Astrocyte of the spinal cord (primary cell): ENCODE data around the gene HK1.
"Not testable (repeated sequence)": the region's sequence is repeated elsewhere in the genome, so short reads cannot be mapped to it uniquely, and the experiment has no call there.

Experiments
- DNase-seq: peaks from one replicate; pipeline ENCODE4 v3.0.0; 2011; ENCODE audit warnings: low read depth, low spot score
- H3K4me3 ChIP-seq: 2 replicates; pipeline ENCODE4 v1.5.1; 2011; ENCODE audit warnings: low read depth, mild to moderate bottlenecking, low read length, moderate library complexity
- CTCF ChIP-seq: IDR thresholded peaks from 2 replicates; pipeline ENCODE4 v1.5.1; 2012; ENCODE audit warnings: low read depth, mild to moderate bottlenecking, low read length, inconsistent platforms
- in situ Hi-C: cut with HindIII; loops from 2 replicates; pipeline ENCODE4 v1.10.0; 2017; ENCODE audit warnings: low sequenced_read_pairs

HK1 gene

DNA sequence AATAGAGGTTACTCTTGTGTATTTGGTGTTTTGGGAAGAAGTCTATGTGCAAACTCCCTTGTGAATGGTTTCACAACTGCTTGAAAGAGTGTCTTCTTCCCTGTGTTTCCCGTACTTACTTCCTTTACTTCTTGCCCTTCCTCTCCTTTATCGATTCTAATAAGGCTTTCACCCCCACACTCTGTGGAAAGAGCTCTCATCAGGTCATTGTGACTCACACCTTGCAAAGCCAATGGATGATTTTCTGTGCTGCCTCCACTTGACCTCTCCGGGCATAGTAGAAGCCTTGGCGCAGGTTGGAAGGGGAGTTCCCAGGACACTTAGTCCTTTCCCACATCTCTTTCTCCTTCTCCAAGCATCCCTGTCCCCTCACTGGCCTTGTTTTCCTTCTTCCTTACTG, 166.7 kb downstream of the HK1 start:
- DNase-seq: no peak
- TF ChIP-seq CTCF: no peak
- H3K4me3 ChIP-seq: no peak overlapping the region
- in situ Hi-C loops: loop anchor here (10.0 kb wide), 1 partner anchor 50 kb away; no protein-coding TSS in a partner anchor

DNA sequence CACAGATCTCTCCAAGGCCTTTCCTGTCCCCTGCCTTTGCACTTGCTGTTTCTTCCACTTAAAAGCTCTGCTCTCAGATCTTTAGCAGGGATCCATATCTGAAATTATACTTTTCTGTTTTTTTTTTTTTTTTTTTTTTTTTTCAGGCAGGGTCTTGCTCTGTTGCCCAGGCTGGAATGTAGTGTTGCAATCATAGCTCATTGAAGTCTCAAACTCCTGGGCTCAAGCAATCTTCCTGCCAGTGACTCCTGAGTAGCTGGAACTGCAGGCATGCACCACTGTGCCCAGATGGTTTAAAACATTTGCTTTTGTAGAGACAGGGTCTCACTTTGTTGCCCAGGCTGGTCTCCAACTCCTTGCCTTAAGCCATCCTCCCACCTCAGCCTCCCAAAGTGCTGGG, 167.9 kb downstream of the HK1 start:
- H3K4me3 ChIP-seq: no peak overlapping the region
- in situ Hi-C loops: loop anchor here (10.0 kb wide), 1 partner anchor 49 kb away; no protein-coding TSS in a partner anchor
- no peak for TF ChIP-seq CTCF
- no peak for DNase-seq

- DNase-seq: peak; percentile 70
- in situ Hi-C loops: loop anchor here (10.0 kb wide), 1 partner anchor 48 kb away; no protein-coding TSS in a partner anchor
- H3K4me3 ChIP-seq: no peak overlapping the region
- no peak for TF ChIP-seq CTCF
Observed at GRCh38 chr10:69446650-69447151, 168.4 kb downstream of the HK1 start.

DNA sequence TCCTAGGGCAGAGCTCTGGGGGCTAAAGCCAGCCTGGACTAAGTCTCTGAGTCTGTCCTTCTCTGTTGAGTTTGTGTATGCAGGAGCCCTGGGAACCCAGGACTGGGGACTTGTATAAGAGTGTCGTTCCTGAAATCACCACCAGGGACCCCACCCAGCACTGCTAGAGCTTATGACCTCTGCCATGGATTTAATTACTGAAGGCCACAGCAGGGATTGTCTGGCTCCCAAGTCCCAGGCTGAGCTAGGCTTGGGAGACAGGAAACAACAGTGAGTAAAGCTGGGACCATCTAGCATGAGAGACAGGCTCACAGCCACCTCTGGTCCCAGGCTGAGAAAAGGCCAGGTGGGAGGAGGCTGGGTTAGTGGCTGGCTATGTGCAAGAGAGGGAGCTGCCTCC, 171.5 kb downstream of the HK1 start:
- peak; percentile 39 for TF ChIP-seq CTCF
- no peak overlapping the region for H3K4me3 ChIP-seq
- in situ Hi-C loops: loop anchor here (10.0 kb wide), 1 partner anchor 45 kb away; no protein-coding TSS in a partner anchor
- peak; percentile 23 for DNase-seq

GRCh38 chr10:69450395-69450794, 172.1 kb downstream of the HK1 start:
- DNase-seq, H3K4me3 ChIP-seq, in situ Hi-C loops: not testable (repeated sequence)

GRCh38 chr10:69451209-69451783, 173.0 kb downstream of the HK1 start, which contains the start of gene TSPAN15:
TSS of gene TSPAN15 (plus strand) at chr10:69451465. CDS start at chr10:69451595, 130 bp downstream.
- no peak for TF ChIP-seq CTCF
- in situ Hi-C loops: no loop called here
- peak within 1 kb of the TSS; percentile 40 for H3K4me3 ChIP-seq
- DNase-seq: peak; percentile 70
